ENCODE data around the gene DNER.

DNA sequence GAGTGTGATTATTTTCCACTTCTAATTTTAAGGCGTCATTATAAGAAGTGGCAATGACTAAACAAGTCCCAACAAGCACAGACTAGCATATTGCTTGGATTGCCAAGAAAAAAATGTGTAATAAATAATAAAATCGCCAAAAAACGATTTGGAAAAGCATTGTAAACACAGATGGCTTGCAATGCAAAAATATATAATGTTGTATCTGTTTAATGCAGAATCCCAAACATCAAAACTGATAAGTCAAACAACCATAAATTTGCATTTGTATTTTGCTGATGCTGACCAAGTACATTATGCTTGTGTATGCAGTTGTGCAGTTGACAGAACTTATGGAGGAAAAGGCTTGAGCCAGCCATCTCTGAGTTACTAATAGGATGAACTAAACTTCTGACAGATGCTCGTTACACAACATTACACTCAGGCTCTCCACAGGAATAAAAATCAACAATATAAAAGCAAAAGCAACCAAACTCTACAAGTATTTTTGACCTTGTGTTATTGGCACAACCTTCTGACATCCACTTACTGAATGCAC lies 68.1 kb downstream of the DNER start:
- TF ChIP-seq, protein P1, sequence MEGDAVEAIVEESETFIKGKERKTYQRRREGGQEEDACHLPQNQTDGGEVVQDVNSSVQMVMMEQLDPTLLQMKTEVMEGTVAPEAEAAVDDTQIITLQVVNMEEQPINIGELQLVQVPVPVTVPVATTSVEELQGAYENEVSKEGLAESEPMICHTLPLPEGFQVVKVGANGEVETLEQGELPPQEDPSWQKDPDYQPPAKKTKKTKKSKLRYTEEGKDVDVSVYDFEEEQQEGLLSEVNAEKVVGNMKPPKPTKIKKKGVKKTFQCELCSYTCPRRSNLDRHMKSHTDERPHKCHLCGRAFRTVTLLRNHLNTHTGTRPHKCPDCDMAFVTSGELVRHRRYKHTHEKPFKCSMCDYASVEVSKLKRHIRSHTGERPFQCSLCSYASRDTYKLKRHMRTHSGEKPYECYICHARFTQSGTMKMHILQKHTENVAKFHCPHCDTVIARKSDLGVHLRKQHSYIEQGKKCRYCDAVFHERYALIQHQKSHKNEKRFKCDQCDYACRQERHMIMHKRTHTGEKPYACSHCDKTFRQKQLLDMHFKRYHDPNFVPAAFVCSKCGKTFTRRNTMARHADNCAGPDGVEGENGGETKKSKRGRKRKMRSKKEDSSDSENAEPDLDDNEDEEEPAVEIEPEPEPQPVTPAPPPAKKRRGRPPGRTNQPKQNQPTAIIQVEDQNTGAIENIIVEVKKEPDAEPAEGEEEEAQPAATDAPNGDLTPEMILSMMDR (conservative IDR thresholded peaks at IDR 0.05) = no peak
- no peak for TF ChIP-seq EZH2 (IDR thresholded peaks at IDR 0.05; ENCODE audit: low read depth)
